T47D (cell line): Measurements from ENCODE around the gene DMKN.

Source experiments
- DNase-seq, 2 experiments: peaks; one replicate each; pipeline versions ENCODE4 v3.0.0 to v3.0.0-alpha.2; 2011 to 2012; ENCODE audit warnings: low read depth in 1 of 2, low spot score in 1 of 2
- JUND ChIP-seq: IDR thresholded peaks from 2 replicates; pipeline ENCODE4 v1.6.1; 2012; ENCODE audit warnings: low read depth
- in situ Hi-C: cut with HindIII; loops from 2 replicates; pipeline ENCODE4 v1.10.0; 2016; ENCODE audit warnings: low sequenced_read_pairs, low pct_unique_long_range_greater_than_20kb

DMKN gene

GRCh38 chr19:35497406-35497805 is 16.0 kb downstream of the DMKN start:
- in situ Hi-C loops = no loop called here
- TF ChIP-seq JUND = no peak
- DNase-seq = no peak

- peak; percentile 73 to 81 for DNase-seq
- in situ Hi-C loops = no loop called here
- no peak for TF ChIP-seq JUND
Observed at GRCh38 chr19:35495107-35496064, 18.1 kb downstream of the DMKN start.

- DNase-seq = no peak
- in situ Hi-C loops = no loop called here
Observed at GRCh38 chr19:35493971-35494370, 19.5 kb downstream of the DMKN start.

GRCh38 chr19:35491836-35492360 is 21.6 kb downstream of the DMKN start:
- TF ChIP-seq JUND = no peak
- DNase-seq = peak in 1 of 2 experiments; percentile 28
- in situ Hi-C loops = no loop called here

More at GRCh38 chr19:35493971-35494370, 19.5 kb downstream of the DMKN start:
- no peak for TF ChIP-seq JUND

GRCh38 chr19:35490364-35490763 is 23.1 kb downstream of the DMKN start, which contains the start of gene KRTDAP:
TSS of gene KRTDAP (minus strand) at chr19:35490464. CDS start at chr19:35490442, 22 bp downstream.
- in situ Hi-C loops = no loop called here
- DNase-seq = peak in 1 of 2 experiments; percentile 15
- no peak for TF ChIP-seq JUND

GRCh38 chr19:35488677-35489076 is 24.8 kb downstream of the DMKN start:
- in situ Hi-C loops = no loop called here
- no peak for TF ChIP-seq JUND
- DNase-seq = no peak

GRCh38 chr19:35487656-35488182 is 25.7 kb downstream of the DMKN start:
- TF ChIP-seq JUND = no peak
- no peak for DNase-seq
- in situ Hi-C loops = no loop called here

- no peak for DNase-seq
- in situ Hi-C loops = no loop called here
- TF ChIP-seq JUND = no peak
Observed at GRCh38 chr19:35486268-35486708, 27.2 kb downstream of the DMKN start.

GRCh38 chr19:35484252-35485036 is 29.0 kb downstream of the DMKN start:
- TF ChIP-seq JUND = no peak
- in situ Hi-C loops = no loop called here
- no peak for DNase-seq

GRCh38 chr19:35483089-35483488 is 30.4 kb downstream of the DMKN start:
- in situ Hi-C loops = no loop called here
- no peak for DNase-seq
- TF ChIP-seq JUND = no peak

- in situ Hi-C loops = no loop called here
- no peak for TF ChIP-seq JUND
- DNase-seq = peak in 1 of 2 experiments; percentile 74
Observed at GRCh38 chr19:35478794-35479677, 34.4 kb downstream of the DMKN start.
